Ishikawa (cell line): ENCODE data around the gene CIB1.

Source experiments
- CEBPB ChIP-seq: IDR thresholded peaks from 2 replicates; pipeline ENCODE4 v1.6.1; 2012
- EGR1 ChIP-seq: IDR thresholded peaks from 2 replicates; pipeline ENCODE4 v1.6.1; 2012
- FOXM1 ChIP-seq: IDR thresholded peaks from 2 replicates; pipeline ENCODE4 v1.6.1; 2012; ENCODE audit warnings: low read depth, borderline replicate concordance
- TAF1 ChIP-seq: IDR thresholded peaks from 2 replicates; pipeline ENCODE4 v1.6.1; 2012; ENCODE audit warnings: low read depth, mild to moderate bottlenecking
- ZBTB7A ChIP-seq: IDR thresholded peaks from 2 replicates; pipeline ENCODE4 v1.6.1; 2012; ENCODE audit warnings: low read depth
- TF ChIP-seq, protein P1 (sequence below): IDR thresholded peaks from 2 replicates; pipeline ENCODE4 v1.6.1; 2012

- TF ChIP-seq CEBPB = no peak
- TF ChIP-seq ZBTB7A = no peak
- TF ChIP-seq EGR1 = no peak
- TF ChIP-seq, protein P1, sequence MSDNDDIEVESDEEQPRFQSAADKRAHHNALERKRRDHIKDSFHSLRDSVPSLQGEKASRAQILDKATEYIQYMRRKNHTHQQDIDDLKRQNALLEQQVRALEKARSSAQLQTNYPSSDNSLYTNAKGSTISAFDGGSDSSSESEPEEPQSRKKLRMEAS = no peak
- TF ChIP-seq FOXM1 = no peak
- TF ChIP-seq TAF1 = no peak
Observed at GRCh38 chr15:90259524-90259923, 25.8 kb upstream of the CIB1 start.
